WTC11 (cell line): ENCODE results near the gene ABCD3. TPM values are rescaled to one million over a fixed set of nuclear protein-coding genes. Genes with fewer than 3 reads are reported as not detected.

ENCODE experiments used
- ATAC-seq: fragments of 200-7000 bp; cut with Tn5 transposase; 2 replicates; pipeline ENCODE4 v1.10.0; 2021; ENCODE audit warnings: mild to moderate bottlenecking, moderate library complexity
- CTCF ChIA-PET: fragments of 300-600 bp; sonication (Branson Sonifier 250); formaldehyde crosslinking; loops from one replicate; lab custom pipeline; 2021; ENCODE audit warnings: antibody characterized with exemption; lab: Charles Lee
- POLR2A ChIA-PET: fragments of 350-600 bp; sonication (Branson Sonifier 250); formaldehyde crosslinking; loops from one replicate; lab custom pipeline; 2021; ENCODE audit warnings: antibody characterized with exemption; lab: Charles Lee
- DNase-seq: peaks from one replicate; pipeline ENCODE4 v3.0.0; 2021; ENCODE audit warnings: low spot score
- H3K27ac Mint-ChIP-seq: 2 replicates; pipeline ENCODE4 v1.8.0; 2021; ENCODE audit warnings: mixed read lengths
- H3K27me3 Mint-ChIP-seq: 2 replicates; pipeline ENCODE4 v1.8.0; 2021; ENCODE audit warnings: low read depth, mild to moderate bottlenecking, moderate library complexity, mixed read lengths
- H3K36me3 Mint-ChIP-seq: 2 replicates; pipeline ENCODE4 v1.8.0; 2021; ENCODE audit warnings: mixed read lengths
- H3K4me1 Mint-ChIP-seq: 2 replicates; pipeline ENCODE4 v1.8.0; 2022; ENCODE audit warnings: mixed read lengths
- H3K4me3 Mint-ChIP-seq: 2 replicates; pipeline ENCODE4 v1.8.0; 2021; ENCODE audit warnings: mild to moderate bottlenecking, moderate library complexity, mixed read lengths
- H3K9me3 Mint-ChIP-seq: 2 replicates; pipeline ENCODE4 v1.8.0; 2021; ENCODE audit warnings: mixed read lengths
- ATF3 ChIP-seq: sonication (generic); formaldehyde crosslinking; conservative IDR thresholded peaks from 2 replicates; pipeline ENCODE4 v1.8.1; 2022; ENCODE audit warnings: mild to moderate bottlenecking, missing genetic modification reagents
- ETV6 ChIP-seq: sonication (generic); formaldehyde crosslinking; IDR thresholded peaks from 2 replicates; pipeline ENCODE4 v1.8.1; 2022; ENCODE audit warnings: mild to moderate bottlenecking, missing genetic modification reagents
- FOXP1 ChIP-seq: sonication (generic); formaldehyde crosslinking; IDR thresholded peaks from 2 replicates; pipeline ENCODE4 v1.8.0; 2022; ENCODE audit warnings: missing genetic modification reagents, mild to moderate bottlenecking, moderate library complexity, borderline replicate concordance
- GTF2I ChIP-seq: fragments of 250-450 bp; sonication (Bioruptor Pico); conservative IDR thresholded peaks from 2 replicates; pipeline ENCODE4 v1.4.0; 2021; ENCODE audit warnings: mild to moderate bottlenecking
- HMGA2 ChIP-seq: fragments of 250-450 bp; sonication (Bioruptor Pico); IDR thresholded peaks from 2 replicates; pipeline ENCODE4 v1.4.0; 2021; ENCODE audit warnings: mild to moderate bottlenecking, moderate library complexity
- IRF1 ChIP-seq: sonication (generic); formaldehyde crosslinking; IDR thresholded peaks from 2 replicates; pipeline ENCODE4 v1.8.0; 2023; ENCODE audit warnings: missing genetic modification reagents
- JUN ChIP-seq: sonication (generic); formaldehyde crosslinking; IDR thresholded peaks from 2 replicates; pipeline ENCODE4 v1.8.0; 2023; ENCODE audit warnings: mild to moderate bottlenecking, missing genetic modification reagents
- NR1H2 ChIP-seq: sonication (generic); formaldehyde crosslinking; IDR thresholded peaks from 2 replicates; pipeline ENCODE4 v1.9.0; 2021; ENCODE audit warnings: mild to moderate bottlenecking, moderate library complexity, missing genetic modification reagents
- PREB ChIP-seq: sonication (generic); formaldehyde crosslinking; IDR thresholded peaks from 2 replicates; pipeline ENCODE4 v1.8.1; 2022; ENCODE audit warnings: mild to moderate bottlenecking, missing genetic modification reagents, moderate library complexity, borderline replicate concordance
- SMAD3 ChIP-seq: sonication (generic); formaldehyde crosslinking; IDR thresholded peaks from 2 replicates; pipeline ENCODE4 v1.8.0; 2022; ENCODE audit warnings: missing genetic modification reagents, mild to moderate bottlenecking, borderline replicate concordance
- SMAD4 ChIP-seq: sonication (generic); formaldehyde crosslinking; IDR thresholded peaks from 2 replicates; pipeline ENCODE4 v1.8.0; 2022; ENCODE audit warnings: mild to moderate bottlenecking, missing genetic modification reagents
- SP1 ChIP-seq: sonication (generic); formaldehyde crosslinking; conservative IDR thresholded peaks from 2 replicates; pipeline ENCODE4 v1.8.1; 2022; ENCODE audit warnings: missing genetic modification reagents
- STAT6 ChIP-seq: sonication (generic); formaldehyde crosslinking; conservative IDR thresholded peaks from 2 replicates; pipeline ENCODE4 v1.8.1; 2023; ENCODE audit warnings: mild to moderate bottlenecking, low read depth, missing genetic modification reagents, moderate library complexity
- TCF7 ChIP-seq: sonication (generic); formaldehyde crosslinking; IDR thresholded peaks from 2 replicates; pipeline ENCODE4 v1.8.0; 2022; ENCODE audit warnings: mild to moderate bottlenecking, low read depth, missing genetic modification reagents, moderate library complexity
- USF1 ChIP-seq: sonication (generic); formaldehyde crosslinking; IDR thresholded peaks from 2 replicates; pipeline ENCODE4 v1.8.0; 2022; ENCODE audit warnings: mild to moderate bottlenecking, missing genetic modification reagents
- USF2 ChIP-seq: sonication (generic); formaldehyde crosslinking; IDR thresholded peaks from 2 replicates; pipeline ENCODE4 v1.8.1; 2023; ENCODE audit warnings: mild to moderate bottlenecking, missing genetic modification reagents, moderate library complexity
- ZBTB21 ChIP-seq: sonication (generic); formaldehyde crosslinking; IDR thresholded peaks from 2 replicates; pipeline ENCODE4 v1.8.1; 2023; ENCODE audit warnings: mild to moderate bottlenecking, missing genetic modification reagents, borderline replicate concordance
- ZNF317 ChIP-seq: sonication (generic); formaldehyde crosslinking; IDR thresholded peaks from 2 replicates; pipeline ENCODE4 v1.8.1; 2023; ENCODE audit warnings: low read depth, mild to moderate bottlenecking, moderate library complexity, missing genetic modification reagents, borderline replicate concordance
- ZNF416 ChIP-seq: fragments of 250-450 bp; sonication (Bioruptor Pico); IDR thresholded peaks from 2 replicates; pipeline ENCODE4 v1.9.0; 2021; ENCODE audit warnings: mild to moderate bottlenecking, inconsistent platforms
- ZNF425 ChIP-seq: fragments of 250-450 bp; sonication (Bioruptor Pico); conservative IDR thresholded peaks from 2 replicates; pipeline ENCODE4 v1.9.0; 2021; ENCODE audit warnings: mild to moderate bottlenecking
- ZNF512 ChIP-seq: sonication (generic); formaldehyde crosslinking; IDR thresholded peaks from 2 replicates; pipeline ENCODE4 v1.8.1; 2022; ENCODE audit warnings: missing genetic modification reagents, borderline replicate concordance
- ZNF671 ChIP-seq: fragments of 250-450 bp; sonication (Bioruptor Pico); IDR thresholded peaks from 2 replicates; pipeline ENCODE4 v1.8.0; 2021; ENCODE audit warnings: mild to moderate bottlenecking
- total RNA-seq: library from RNA; stranded (reverse); gene quantifications from 3 replicates; pipeline ENCODE4 v1.2.3, GENCODE V29; 2021

ABCD3 gene
- total RNA-seq, 1 experiment from 2014 or later = 27.2 TPM

- TF ChIP-seq ZNF425 (CRISPR knock-in tag) (no peak), TCF7 (CRISPR knock-in tag) (no peak), FOXP1 (no peak), IRF1 (CRISPR knock-in tag) (no peak), ETV6 (CRISPR knock-in tag) (no peak), ATF3 (CRISPR knock-in tag) (no peak), ZNF317 (no peak), SMAD3 (CRISPR knock-in tag) (no peak), PREB (no peak)
These were observed 32.8 kb upstream of the ABCD3 start (continued) for GRCh38 chr1:94385308-94385929.

GRCh38 chr1:94389298-94389697 lies 28.9 kb upstream of the ABCD3 start:
- no peak for ATAC-seq
- TF ChIP-seq ATF3 (CRISPR knock-in tag) (no peak), GTF2I (CRISPR knock-in tag) (no peak), SP1 (CRISPR knock-in tag) (no peak), USF2 (CRISPR knock-in tag) (no peak), JUN (CRISPR knock-in tag) (no peak), SMAD3 (CRISPR knock-in tag) (no peak), SMAD4 (CRISPR knock-in tag) (no peak), ZNF512 (CRISPR knock-in tag) (no peak), HMGA2 (no peak), NR1H2 (no peak), ZNF317 (no peak), STAT6 (CRISPR knock-in tag) (no peak), ZNF671 (no peak), USF1 (CRISPR knock-in tag) (no peak), ZBTB21 (no peak), ZNF416 (CRISPR knock-in tag) (no peak)

More at GRCh38 chr1:94389298-94389697, 28.9 kb upstream of the ABCD3 start:
- Mint-ChIP-seq H3K4me1 (peaks cover 8% of the 10 kb centered on the region), H3K36me3 (peaks cover 30% of the 10 kb centered on the region), H3K27me3 (peaks cover 5% of the 10 kb centered on the region; the same call in 1 of the 2 replicates), H3K27ac (no peak overlapping the region), H3K4me3 (no peak overlapping the region), H3K9me3 (peaks cover 48% of the 10 kb centered on the region)
- POLR2A ChIA-PET = no interaction called here
- no peak for DNase-seq
- CTCF ChIA-PET = no interaction called here
